Measurements from ENCODE around the gene LMX1B.

Gene LMX1B

DNA sequence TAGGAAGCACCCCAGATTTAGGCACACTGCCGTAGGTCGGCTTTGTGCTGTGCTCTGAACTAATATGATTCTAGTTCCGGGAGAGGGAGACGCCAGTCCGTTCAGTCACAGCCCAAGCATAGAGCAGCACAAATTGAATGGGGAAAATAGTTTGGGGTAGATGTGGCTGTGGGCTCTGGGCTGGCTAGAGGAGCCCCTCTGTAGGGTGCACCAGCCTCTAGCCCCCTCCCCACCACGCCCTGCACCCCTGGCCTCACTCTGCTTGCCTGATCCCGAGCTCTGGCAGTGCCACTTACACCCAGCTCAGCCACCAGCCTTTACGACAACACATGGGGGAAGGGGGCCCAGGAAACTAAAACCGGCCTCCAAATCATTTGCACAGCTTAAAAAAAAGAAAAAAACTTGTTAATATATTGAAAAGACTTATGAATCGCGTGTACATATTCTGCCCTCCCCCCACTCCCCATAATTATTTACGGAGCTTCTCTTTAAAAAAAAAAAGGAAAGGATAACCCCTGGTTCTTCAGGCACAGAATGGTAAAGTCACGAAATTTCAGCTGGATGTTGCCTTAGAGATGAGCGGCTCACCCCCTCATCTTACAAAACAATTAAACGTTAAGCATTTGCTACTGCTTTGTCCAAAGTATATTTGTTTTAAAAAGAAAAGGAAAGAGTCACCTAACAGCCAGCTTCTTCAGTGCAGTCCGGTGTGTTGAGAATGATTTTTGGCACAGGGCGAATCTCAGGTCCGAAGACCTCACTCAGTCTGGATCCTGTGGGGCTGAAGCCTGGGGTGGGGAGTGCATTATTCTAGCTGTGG lies 3.5 kb downstream of the LMX1B start:
- no peak overlapping the region for H4K5ac ChIP-seq (ENCODE audit: low read length)
- H3K79me1 ChIP-seq (ENCODE audit: low read length), result no peaks in the 10 kb centered on the region
- H4K8ac ChIP-seq (ENCODE audit: low read depth, low read length), result no peak overlapping the region
- no peak overlapping the region for H2BK120ac ChIP-seq (ENCODE audit: low read depth, low read length)
- H3K18ac ChIP-seq (ENCODE audit: low read length), result peak overlapping the region; percentile 11
- H3K23ac ChIP-seq (ENCODE audit: low read length), result no peak overlapping the region
- H3K4me1 ChIP-seq (ENCODE audit: control insufficient read depth, low read depth, low read length), result peaks cover 10% of the 10 kb centered on the region
- no peaks in the 10 kb centered on the region for H3K79me2 ChIP-seq (ENCODE audit: control insufficient read depth, insufficient read depth, low read length)
- no peak for DNase-seq
- H3K9ac ChIP-seq (ENCODE audit: low read length), result no peak overlapping the region
- H3K56ac ChIP-seq (ENCODE audit: low read length), result no peak overlapping the region
- no peaks in the 10 kb centered on the region for H3K36me3 ChIP-seq (ENCODE audit: control insufficient read depth, insufficient read depth, low read length)
- H2AK5ac ChIP-seq (ENCODE audit: low read length), result no peak overlapping the region
- H3K27me3 ChIP-seq (ENCODE audit: insufficient read depth, low read length, poor library complexity), result peaks cover 88% of the 10 kb centered on the region
- no peak overlapping the region for H3K4me2 ChIP-seq (ENCODE audit: low read length)
- H2BK5ac ChIP-seq (ENCODE audit: low read length), result no peak overlapping the region
- WGBS (ENCODE audit: extremely low coverage, insufficient coverage, low lambda C conversion rate), result no CpG with 5 or more reads among the region's 18 CpGs
- H3K4me3 ChIP-seq (ENCODE audit: low read length), result no peak overlapping the region
- no peak overlapping the region for H3K27ac ChIP-seq (ENCODE audit: low read depth, low read length)
- no peak overlapping the region for H3K4ac ChIP-seq (ENCODE audit: low read depth, low read length)
- H2BK15ac ChIP-seq (replicated peaks; ENCODE audit: low read depth), result no peak overlapping the region

DNA sequence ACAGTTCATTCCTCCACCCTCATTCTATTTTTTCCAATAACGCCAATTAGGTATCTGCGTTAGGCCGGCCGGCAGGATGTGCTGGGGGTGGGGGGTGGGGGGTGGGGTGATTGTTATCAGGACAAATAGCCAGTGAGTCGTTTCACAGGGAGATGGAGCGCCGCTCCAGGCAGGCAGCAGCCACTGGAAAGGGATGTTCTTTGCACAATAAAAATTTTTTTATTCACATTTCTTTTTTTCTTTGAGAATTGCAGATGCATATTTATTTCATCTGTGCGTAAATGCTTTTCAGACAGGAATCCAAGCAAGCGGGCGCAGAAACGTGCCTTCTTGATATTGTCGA lies 4.1 kb downstream of the LMX1B start:
- Histone ChIP-seq H3K27me3 (ENCODE audit: insufficient read depth, low read length, poor library complexity) (peaks cover 90% of the 10 kb centered on the region), H2AK5ac (ENCODE audit: low read length) (no peak overlapping the region), H4K5ac (ENCODE audit: low read length) (no peak overlapping the region), H2BK5ac (ENCODE audit: low read length) (no peak overlapping the region), H3K27ac (ENCODE audit: low read depth, low read length) (no peak overlapping the region), H3K9ac (ENCODE audit: low read length) (no peak overlapping the region), H3K79me2 (ENCODE audit: control insufficient read depth, insufficient read depth, low read length) (no peaks in the 10 kb centered on the region), H3K4me1 (ENCODE audit: control insufficient read depth, low read depth, low read length) (peaks cover 15% of the 10 kb centered on the region), H3K79me1 (ENCODE audit: low read length) (no peaks in the 10 kb centered on the region), H4K8ac (ENCODE audit: low read depth, low read length) (no peak overlapping the region), H3K23ac (ENCODE audit: low read length) (no peak overlapping the region), H2BK15ac (replicated peaks; ENCODE audit: low read depth) (no peak overlapping the region), H2BK120ac (ENCODE audit: low read depth, low read length) (no peak overlapping the region), H3K4me3 (ENCODE audit: low read length) (no peak overlapping the region), H3K4me2 (ENCODE audit: low read length) (peak overlapping the region; percentile 13), H3K4ac (ENCODE audit: low read depth, low read length) (no peak overlapping the region), H3K36me3 (ENCODE audit: control insufficient read depth, insufficient read depth, low read length) (no peaks in the 10 kb centered on the region), H3K56ac (ENCODE audit: low read length) (no peak overlapping the region), H3K18ac (ENCODE audit: low read length) (no peak overlapping the region)
- WGBS (ENCODE audit: extremely low coverage, insufficient coverage, low lambda C conversion rate), result no CpG with 5 or more reads among the region's 12 CpGs
- DNase-seq, result no peak

DNA sequence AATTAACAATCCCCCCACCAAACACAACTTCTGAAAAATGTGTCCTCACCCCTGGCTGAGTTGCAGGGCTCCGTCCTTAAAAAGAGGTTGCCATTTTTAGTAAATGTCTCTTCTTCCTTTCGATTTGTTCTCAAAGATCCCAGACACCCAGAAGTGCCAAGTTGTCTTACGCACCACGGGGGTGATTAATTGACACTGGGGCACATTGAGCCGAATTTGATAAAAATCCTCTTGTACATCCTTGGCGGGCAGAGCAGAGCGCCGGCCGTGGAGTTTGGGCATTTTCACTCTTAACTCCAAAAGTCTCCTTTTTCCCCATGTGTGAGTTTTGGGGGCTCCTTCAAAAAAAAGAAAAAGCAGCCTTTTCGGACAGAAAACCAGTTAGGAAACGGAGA lies 4.5 kb downstream of the LMX1B start:
- Histone ChIP-seq H3K79me1 (ENCODE audit: low read length) (no peaks in the 10 kb centered on the region), H2BK15ac (replicated peaks; ENCODE audit: low read depth) (no peak overlapping the region), H3K56ac (ENCODE audit: low read length) (peak overlapping the region; percentile 30), H3K23ac (ENCODE audit: low read length) (no peak overlapping the region), H2BK5ac (ENCODE audit: low read length) (no peak overlapping the region), H3K4ac (ENCODE audit: low read depth, low read length) (no peak overlapping the region), H3K18ac (ENCODE audit: low read length) (no peak overlapping the region), H3K27me3 (ENCODE audit: insufficient read depth, low read length, poor library complexity) (peaks cover 90% of the 10 kb centered on the region), H3K4me2 (ENCODE audit: low read length) (peak overlapping the region; percentile 51), H2AK5ac (ENCODE audit: low read length) (no peak overlapping the region), H3K36me3 (ENCODE audit: control insufficient read depth, insufficient read depth, low read length) (no peaks in the 10 kb centered on the region), H3K79me2 (ENCODE audit: control insufficient read depth, insufficient read depth, low read length) (no peaks in the 10 kb centered on the region), H3K4me1 (ENCODE audit: control insufficient read depth, low read depth, low read length) (peaks cover 16% of the 10 kb centered on the region), H4K5ac (ENCODE audit: low read length) (no peak overlapping the region), H2BK120ac (ENCODE audit: low read depth, low read length) (no peak overlapping the region), H3K9ac (ENCODE audit: low read length) (no peak overlapping the region), H4K8ac (ENCODE audit: low read depth, low read length) (no peak overlapping the region), H3K4me3 (ENCODE audit: low read length) (no peak overlapping the region), H3K27ac (ENCODE audit: low read depth, low read length) (no peak overlapping the region)
- DNase-seq, result no peak
- no CpG with 5 or more reads among the region's 11 CpGs for WGBS (ENCODE audit: extremely low coverage, insufficient coverage, low lambda C conversion rate)

DNA sequence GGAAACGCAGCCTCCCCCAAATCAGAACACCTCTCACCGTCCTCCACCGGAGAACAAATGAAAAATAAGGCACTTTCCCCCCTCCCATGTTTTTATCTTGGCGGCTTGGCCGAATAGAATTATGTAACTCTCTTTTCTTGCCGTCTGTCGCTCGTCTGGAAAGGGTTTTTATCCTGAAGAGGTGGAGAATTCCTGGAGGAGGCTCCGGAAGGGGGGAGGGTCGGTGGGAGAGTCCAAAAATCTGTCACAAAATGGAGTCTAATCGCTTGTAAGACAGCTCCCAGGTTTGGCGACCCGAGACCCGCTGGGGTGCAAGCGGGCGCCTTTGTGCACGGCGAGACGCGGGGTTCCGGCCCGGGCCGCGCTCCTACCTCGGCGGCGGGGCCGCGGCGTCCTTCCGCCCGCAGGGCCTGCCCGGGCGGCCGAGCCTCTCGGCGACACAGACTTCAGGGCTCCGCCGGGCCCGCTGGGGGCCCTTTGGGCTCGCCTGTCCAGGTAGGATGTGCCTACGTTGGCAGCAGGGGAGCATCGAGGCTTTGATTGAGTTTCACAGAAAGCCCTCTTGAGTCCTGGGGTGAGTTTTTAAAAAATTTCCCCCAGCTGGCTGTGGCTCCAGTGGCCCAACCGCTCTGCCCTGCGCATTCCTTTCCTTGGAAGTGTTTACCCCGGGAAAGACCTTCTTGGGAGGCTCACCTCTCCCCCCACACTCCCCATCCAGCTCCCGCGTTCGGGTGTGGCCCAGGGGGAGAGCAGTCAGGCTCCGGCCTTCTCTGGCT lies 5.0 kb downstream of the LMX1B start:
- Histone ChIP-seq H2AK5ac (ENCODE audit: low read length) (no peak overlapping the region), H4K8ac (ENCODE audit: low read depth, low read length) (no peak overlapping the region), H3K56ac (ENCODE audit: low read length) (peak overlapping the region; percentile 52), H3K18ac (ENCODE audit: low read length) (peak overlapping the region; percentile 44), H3K27me3 (ENCODE audit: insufficient read depth, low read length, poor library complexity) (peaks cover 91% of the 10 kb centered on the region), H3K79me2 (ENCODE audit: control insufficient read depth, insufficient read depth, low read length) (no peaks in the 10 kb centered on the region), H2BK120ac (ENCODE audit: low read depth, low read length) (peak overlapping the region; percentile 29), H3K4ac (ENCODE audit: low read depth, low read length) (peak overlapping the region; percentile 75), H3K79me1 (ENCODE audit: low read length) (no peaks in the 10 kb centered on the region), H3K4me1 (ENCODE audit: control insufficient read depth, low read depth, low read length) (peaks cover 16% of the 10 kb centered on the region), H2BK5ac (ENCODE audit: low read length) (no peak overlapping the region), H3K4me3 (ENCODE audit: low read length) (no peak overlapping the region), H4K5ac (ENCODE audit: low read length) (no peak overlapping the region), H3K4me2 (ENCODE audit: low read length) (peak overlapping the region; percentile 51), H3K23ac (ENCODE audit: low read length) (no peak overlapping the region), H3K36me3 (ENCODE audit: control insufficient read depth, insufficient read depth, low read length) (no peaks in the 10 kb centered on the region), H3K9ac (ENCODE audit: low read length) (peak overlapping the region; percentile 37), H2BK15ac (replicated peaks; ENCODE audit: low read depth) (no peak overlapping the region), H3K27ac (ENCODE audit: low read depth, low read length) (no peak overlapping the region)
- DNase-seq, result peak; percentile 72
- no CpG with 5 or more reads among the region's 50 CpGs for WGBS (ENCODE audit: extremely low coverage, insufficient coverage, low lambda C conversion rate)

DNA sequence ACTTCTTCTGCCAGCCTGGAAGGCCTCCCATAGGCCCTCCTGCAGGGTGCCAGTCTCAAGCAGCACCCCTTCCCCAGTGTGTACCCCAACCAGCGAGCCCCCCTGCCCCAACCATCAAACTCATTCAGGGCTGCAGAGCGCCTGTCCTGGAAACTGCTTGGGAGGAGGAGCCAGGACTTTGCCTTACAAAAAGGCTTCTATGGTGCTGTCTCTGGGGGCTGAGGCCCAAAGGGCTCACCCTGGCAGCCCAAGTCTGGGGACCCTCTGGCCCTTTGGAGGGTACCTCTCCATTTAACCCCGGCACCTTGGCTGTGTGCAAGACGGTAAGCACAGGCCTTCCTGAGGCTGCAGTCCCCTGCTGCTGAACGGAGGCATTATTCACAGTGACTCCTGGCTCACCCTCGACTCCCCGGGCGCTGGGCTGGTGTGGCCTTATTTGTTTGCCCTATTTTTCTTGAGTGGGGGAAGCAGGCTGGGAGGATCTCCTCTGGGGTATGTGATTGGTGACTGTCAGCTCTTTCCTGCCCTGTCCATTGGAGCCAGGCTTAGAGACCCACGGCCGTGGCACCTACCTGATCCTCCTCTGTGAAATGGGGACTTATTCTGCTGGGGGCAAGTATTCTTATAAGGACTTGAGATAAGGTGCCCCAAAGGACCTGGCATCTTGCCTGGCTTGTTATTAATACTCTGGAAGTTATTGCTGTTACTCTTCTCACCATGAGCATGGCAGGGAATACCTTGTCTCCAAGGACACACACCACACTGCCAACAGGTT lies 5.8 kb downstream of the LMX1B start:
- H3K4me3 ChIP-seq (ENCODE audit: low read length), result no peak overlapping the region

More for the DNA sequence above, 5.8 kb downstream of the LMX1B start:
- peak overlapping the region; percentile 44 for H3K18ac ChIP-seq (ENCODE audit: low read length)
- no peaks in the 10 kb centered on the region for H3K36me3 ChIP-seq (ENCODE audit: control insufficient read depth, insufficient read depth, low read length)
- peaks cover 93% of the 10 kb centered on the region for H3K27me3 ChIP-seq (ENCODE audit: insufficient read depth, low read length, poor library complexity)
- no CpG with 5 or more reads among the region's 10 CpGs for WGBS (ENCODE audit: extremely low coverage, insufficient coverage, low lambda C conversion rate)
- H2BK120ac ChIP-seq (ENCODE audit: low read depth, low read length), result no peak overlapping the region
- no peak overlapping the region for H4K5ac ChIP-seq (ENCODE audit: low read length)
- H3K27ac ChIP-seq (ENCODE audit: low read depth, low read length), result no peak overlapping the region
- no peak overlapping the region for H3K4me2 ChIP-seq (ENCODE audit: low read length)
- H3K9ac ChIP-seq (ENCODE audit: low read length), result peak overlapping the region; percentile 37
- H2AK5ac ChIP-seq (ENCODE audit: low read length), result no peak overlapping the region
- peak overlapping the region; percentile 52 for H3K56ac ChIP-seq (ENCODE audit: low read length)
- H3K4me1 ChIP-seq (ENCODE audit: control insufficient read depth, low read depth, low read length), result peaks cover 16% of the 10 kb centered on the region
- no peak overlapping the region for H3K4ac ChIP-seq (ENCODE audit: low read depth, low read length)
- no peak overlapping the region for H2BK15ac ChIP-seq (replicated peaks; ENCODE audit: low read depth)
- DNase-seq, result no peak
- H3K79me1 ChIP-seq (ENCODE audit: low read length), result no peaks in the 10 kb centered on the region
- no peaks in the 10 kb centered on the region for H3K79me2 ChIP-seq (ENCODE audit: control insufficient read depth, insufficient read depth, low read length)
- H4K8ac ChIP-seq (ENCODE audit: low read depth, low read length), result no peak overlapping the region
- H2BK5ac ChIP-seq (ENCODE audit: low read length), result no peak overlapping the region
- no peak overlapping the region for H3K23ac ChIP-seq (ENCODE audit: low read length)
